SJSA1 (cell line): ENCODE measurements around the gene IER2. TPM values are rescaled to one million over a fixed set of nuclear protein-coding genes. Genes with fewer than 3 reads are reported as not detected.
"Not testable (repeated sequence)": the region's sequence is repeated elsewhere in the genome, so short reads cannot be mapped to it uniquely, and the experiment has no call there.

Experiments
- DNase-seq, 2 experiments: peaks; one replicate each; pipeline ENCODE4 v3.0.0-alpha.2; 2015 to 2020; ENCODE audit warnings: low spot score in 2 of 2, low read depth in 1 of 2
- H3K27ac ChIP-seq: fragments of 250-450 bp; sonication (Bioruptor Pico); 2 replicates; pipeline ENCODE4 v1.5.1; 2020; ENCODE audit warnings: mild to moderate bottlenecking, moderate library complexity
- H3K27me3 ChIP-seq: fragments of 250-450 bp; sonication (Bioruptor Pico); replicated peaks from 2 replicates; pipeline ENCODE4 v1.5.1; 2020; ENCODE audit warnings: mild to moderate bottlenecking, moderate library complexity
- H3K36me3 ChIP-seq: fragments of 250-450 bp; sonication (Bioruptor Pico); 2 replicates; pipeline ENCODE4 v1.5.1; 2020; ENCODE audit warnings: mild to moderate bottlenecking
- H3K4me1 ChIP-seq: fragments of 250-450 bp; sonication (Bioruptor Pico); replicated peaks from 2 replicates; pipeline ENCODE4 v1.6.1; 2021; ENCODE audit warnings: mild to moderate bottlenecking
- H3K4me3 ChIP-seq: fragments of 250-450 bp; sonication (Bioruptor Pico); 2 replicates; pipeline ENCODE4 v1.5.1; 2020; ENCODE audit warnings: mild to moderate bottlenecking
- H3K9me3 ChIP-seq: fragments of 250-450 bp; sonication (Bioruptor Pico); replicated peaks from 2 replicates; pipeline ENCODE4 v1.5.1; 2020; ENCODE audit warnings: mild to moderate bottlenecking
- total RNA-seq: library from RNA; depleted of rRNA; stranded (reverse); fragments of >200 nt; shearing (Covaris generic); gene quantifications from 2 replicates; pipeline ENCODE4 v1.2.3, GENCODE V29; 2014; rRNA removed

IER2 gene
- total RNA-seq, 1 experiment from 2014 or later = 12.3 TPM

DNA sequence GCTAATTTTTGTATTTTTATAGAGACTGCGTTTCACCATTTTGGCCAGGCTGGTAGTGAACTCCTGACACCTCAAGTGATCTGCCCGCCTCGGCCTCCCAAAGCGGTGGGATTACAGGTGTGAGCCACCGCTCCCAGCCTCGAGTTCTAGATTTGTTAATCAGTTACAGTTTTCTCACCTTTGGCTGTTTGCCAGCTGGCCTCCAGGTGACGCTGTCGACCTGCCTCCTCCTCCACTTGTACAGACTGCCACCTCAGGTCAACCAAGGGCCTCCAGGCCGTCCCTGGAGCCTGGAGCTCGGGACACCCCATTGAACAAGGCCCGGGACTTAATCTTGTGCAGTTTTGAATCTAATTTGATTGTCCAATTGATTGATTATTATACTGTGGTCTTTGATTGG lies 45.5 kb downstream of the IER2 start:
- Histone ChIP-seq H3K9me3 (no peaks in the 10 kb centered on the region), H3K36me3 (no peaks in the 10 kb centered on the region), H3K27ac (no peak overlapping the region), H3K4me1 (no peaks in the 10 kb centered on the region), H3K4me3 (no peak overlapping the region), H3K27me3 (no peaks in the 10 kb centered on the region)
- no peak for DNase-seq

- no peak overlapping the region for H3K4me3 ChIP-seq
- no peaks in the 10 kb centered on the region for H3K4me1 ChIP-seq
- H3K27ac ChIP-seq = no peak overlapping the region
- H3K9me3 ChIP-seq = no peaks in the 10 kb centered on the region
- no peaks in the 10 kb centered on the region for H3K27me3 ChIP-seq
- H3K36me3 ChIP-seq = no peaks in the 10 kb centered on the region
- DNase-seq = no peak
Observed at GRCh38 chr19:13198634-13199033, 48.4 kb downstream of the IER2 start.

DNA sequence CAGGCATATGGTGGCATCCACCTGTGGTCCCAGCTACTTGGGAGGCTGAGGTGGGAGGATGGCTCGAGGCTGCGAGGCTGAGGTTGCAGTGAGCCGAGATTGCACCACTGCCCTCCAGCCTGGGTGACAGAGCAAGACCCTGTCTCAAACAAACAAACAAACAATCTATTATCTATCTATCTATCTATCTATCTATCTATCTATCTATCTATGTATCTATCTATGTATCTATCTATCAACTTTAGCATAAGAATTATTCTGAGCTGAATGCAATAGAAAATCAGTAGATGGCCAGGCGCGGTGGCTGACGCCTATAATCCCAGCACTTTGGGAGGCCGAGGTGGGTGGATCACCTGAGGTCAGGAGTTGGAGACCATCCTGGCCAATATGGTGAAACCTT lies 51.9 kb downstream of the IER2 start:
- DNase-seq, H3K27me3 ChIP-seq, H3K4me3 ChIP-seq, H3K36me3 ChIP-seq, H3K4me1 ChIP-seq, H3K27ac ChIP-seq, H3K9me3 ChIP-seq: not testable (repeated sequence)

Other genes starting within 250 kb of the IER2 start
- 0.24 TPM in 1 of 2 replicates, not detected in the other for gene SYCE2, start 231.1 kb upstream of the IER2 start, total RNA-seq
- gene FARSA, start 216.7 kb upstream of the IER2 start, total RNA-seq = 48.3 and 101 TPM in 2 replicates
- gene CALR, start 211.8 kb upstream of the IER2 start, total RNA-seq = 1,330 and 1,700 TPM in 2 replicates
- 145 and 164 TPM in 2 replicates for gene RAD23A, start 204.5 kb upstream of the IER2 start, total RNA-seq
- gene GADD45GIP1, start 193.2 kb upstream of the IER2 start, total RNA-seq = 75.7 and 84.3 TPM in 2 replicates
- 0.41 TPM in 1 of 2 replicates, not detected in the other for gene DAND5, start 180.8 kb upstream of the IER2 start, total RNA-seq
- gene NFIX, start 154.9 kb upstream of the IER2 start, total RNA-seq = 9.4 and 10.9 TPM in 2 replicates
- not detected in 2 replicates for gene LYL1, start 47.6 kb upstream of the IER2 start, total RNA-seq
- 29.6 and 49.9 TPM in 2 replicates for gene TRMT1, start 33.7 kb upstream of the IER2 start, total RNA-seq
- gene NACC1, start 32.1 kb upstream of the IER2 start, total RNA-seq = 48.9 and 75.9 TPM in 2 replicates
- 106 and 125 TPM in 2 replicates for gene STX10, start within 50 bp of the IER2 start, total RNA-seq